ENCODE data around the gene PCNP.

Gene PCNP

GRCh38 chr3:101573449-101574387 is at the start of gene PCNP (continued):
- peak; percentile 55 for TF ChIP-seq ZNF654 (tag by site-specific recombination; IDR thresholded peaks at IDR 0.05; ENCODE audit: low read depth)
- TF ChIP-seq BCL11A (tag by site-specific recombination; IDR thresholded peaks at IDR 0.05; ENCODE audit: low read depth) = no peak
- TF ChIP-seq ZNF248 (tag by site-specific recombination; IDR thresholded peaks at IDR 0.05) = no peak
- TF ChIP-seq ZNF501 (tag by site-specific recombination; IDR thresholded peaks at IDR 0.05) = peak; percentile 79; the same call in 1 of the 2 replicates
- peak; percentile 76 for TF ChIP-seq SP3 (tag by site-specific recombination; IDR thresholded peaks at IDR 0.05)
- peak; percentile 95 for TF ChIP-seq TCF7L2 (IDR thresholded peaks at IDR 0.05; ENCODE audit: borderline replicate concordance, low read depth, low read length)
- TF ChIP-seq ZEB2 (tag by site-specific recombination; IDR thresholded peaks at IDR 0.05) = no peak; the same call in none of the 2 replicates
- no peak for TF ChIP-seq SALL2 (tag by site-specific recombination; IDR thresholded peaks at IDR 0.05; ENCODE audit: borderline replicate concordance)
- TF ChIP-seq PATZ1 (tag by site-specific recombination; IDR thresholded peaks at IDR 0.05) = no peak
- TF ChIP-seq HIC1 (tag by site-specific recombination; IDR thresholded peaks at IDR 0.05) = peak; percentile 68
- TF ChIP-seq ZNF335 (tag by site-specific recombination; conservative IDR thresholded peaks at IDR 0.05) = peak; percentile 91
- TF ChIP-seq ZNF76 (tag by site-specific recombination; IDR thresholded peaks at IDR 0.05; ENCODE audit: borderline replicate concordance, low read depth) = peak; percentile 73
- TF ChIP-seq FEZF1 (tag by site-specific recombination; IDR thresholded peaks at IDR 0.05) = no peak
- TF ChIP-seq SETDB1 (IDR thresholded peaks at IDR 0.05; ENCODE audit: insufficient read length, low read length) = no peak
- no peak for TF ChIP-seq ZNF202 (tag by site-specific recombination; IDR thresholded peaks at IDR 0.05; ENCODE audit: borderline replicate concordance)
- TF ChIP-seq PRDM1 (tag by site-specific recombination; IDR thresholded peaks at IDR 0.05) = peak; percentile 65
- TF ChIP-seq ZBTB7A (tag by site-specific recombination; IDR thresholded peaks at IDR 0.05; ENCODE audit: low read depth) = no peak
- TF ChIP-seq INSM2 (tag by site-specific recombination; IDR thresholded peaks at IDR 0.05) = peak; percentile 61
- peak; percentile 53; the same call in 1 of the 2 replicates for TF ChIP-seq SP7 (tag by site-specific recombination; IDR thresholded peaks at IDR 0.05)
- no peak for TF ChIP-seq ZSCAN16 (tag by site-specific recombination; IDR thresholded peaks at IDR 0.05)
- no peak for TF ChIP-seq PRDM4 (tag by site-specific recombination; IDR thresholded peaks at IDR 0.05)
- no peak for TF ChIP-seq ZBTB26 (tag by site-specific recombination; optimal IDR thresholded peaks at IDR 0.05)
- no peak for TF ChIP-seq ZIC2 (tag by site-specific recombination; IDR thresholded peaks at IDR 0.05)
